AG04449 (cell line): Measurements from ENCODE around the gene VPS13D.
"Not testable (repeated sequence)": the region's sequence is repeated elsewhere in the genome, so short reads cannot be mapped to it uniquely, and the experiment has no call there.

Experiments used
- CTCF ChIA-PET: fragments of 350-600 bp; formaldehyde crosslinking; extraction: SDS; loops from one replicate; lab custom pipeline; 2021; ENCODE audit warnings: antibody characterized with exemption; lab: Yijun Ruan, JAX
- POLR2A ChIA-PET: fragments of 400-600, 350-600 bp; formaldehyde crosslinking; extraction: SDS; loops from one replicate; lab custom pipeline; 2020; ENCODE audit warnings: antibody characterized with exemption, inconsistent platforms; lab: Yijun Ruan, JAX
- DNase-seq: peaks from one replicate; pipeline ENCODE4 v3.0.0-alpha.2; 2010; ENCODE audit warnings: low read depth, low spot score
- H3K4me3 ChIP-seq: 2 replicates; pipeline ENCODE4 v1.5.1; 2011; ENCODE audit warnings: low read depth, mild to moderate bottlenecking, control low read depth, low read length
- CTCF ChIP-seq: IDR thresholded peaks from one replicate; pipeline ENCODE4 v1.5.1; 2011; ENCODE audit warnings: mild to moderate bottlenecking, moderate library complexity, low read length, control low read depth, inconsistent platforms; ENCODE audit not compliant: insufficient read depth; ENCODE audit errors: missing control alignments

VPS13D gene

GRCh38 chr1:12521096-12521495 is 291.3 kb downstream of the VPS13D start:
- ChIA-PET POLR2A (no interaction called here), CTCF (no interaction called here)
- DNase-seq = no peak
- no peak overlapping the region for H3K4me3 ChIP-seq
- TF ChIP-seq CTCF = no peak

- DNase-seq, H3K4me3 ChIP-seq, CTCF ChIA-PET, POLR2A ChIA-PET: not testable (repeated sequence)
Measured at GRCh38 chr1:12522780-12523179, 292.9 kb downstream of the VPS13D start.

- ChIA-PET POLR2A (no interaction called here), CTCF (no interaction called here)
- DNase-seq = no peak
- H3K4me3 ChIP-seq = no peak overlapping the region
- TF ChIP-seq CTCF = no peak
Measured at GRCh38 chr1:12524266-12524665, 294.4 kb downstream of the VPS13D start.

GRCh38 chr1:12525311-12526181 is 295.7 kb downstream of the VPS13D start:
- no peak for TF ChIP-seq CTCF
- DNase-seq = no peak
- CTCF ChIA-PET = interaction anchor here (1.1 kb wide), 1 partner anchor 118 kb away, joined by 3 read pairs; no protein-coding TSS in a partner anchor
- POLR2A ChIA-PET = no interaction called here
- no peak overlapping the region for H3K4me3 ChIP-seq

- ChIA-PET CTCF (interaction anchor here (1.6 kb wide), 1 partner anchor 131 kb away, joined by 3 read pairs; no protein-coding TSS in a partner anchor), POLR2A (no interaction called here)
- TF ChIP-seq CTCF = no peak
- no peak overlapping the region for H3K4me3 ChIP-seq
- no peak for DNase-seq
Measured at GRCh38 chr1:12527564-12527963, 297.7 kb downstream of the VPS13D start.

- TF ChIP-seq CTCF = no peak
- ChIA-PET POLR2A (no interaction called here), CTCF (interaction anchor here (1.6 kb wide), 1 partner anchor 131 kb away, joined by 3 read pairs; no protein-coding TSS in a partner anchor)
- no peak overlapping the region for H3K4me3 ChIP-seq
- DNase-seq = no peak
Measured at GRCh38 chr1:12528021-12528852, 298.4 kb downstream of the VPS13D start.
